ENCODE measurements around the gene SLC5A9.

SLC5A9 gene

GRCh38 chr1:48294656-48295055 lies 72.1 kb downstream of the SLC5A9 start:
- Histone ChIP-seq H4K20me1 (ENCODE audit: insufficient read depth, low read length) (no peaks in the 10 kb centered on the region), H3K79me2 (ENCODE audit: low read length) (no peaks in the 10 kb centered on the region), H3K4me2 (ENCODE audit: low read length) (no peak overlapping the region), H3K27ac (ENCODE audit: low read length) (no peak overlapping the region), H3K27me3 (ENCODE audit: low read depth, low read length) (no peaks in the 10 kb centered on the region), H3K9me3 (ENCODE audit: insufficient read depth, low read length) (no peaks in the 10 kb centered on the region), H3K36me3 (replicated peaks; ENCODE audit: low read depth, low read length) (no peaks in the 10 kb centered on the region), H3K9ac (ENCODE audit: low read length) (no peak overlapping the region), H3K4me3 (ENCODE audit: low read length) (no peak overlapping the region), H2AFZ (ENCODE audit: low read depth, low read length) (no peak overlapping the region), H3K4me1 (ENCODE audit: low read length) (no peaks in the 10 kb centered on the region)
- TF ChIP-seq EZH2phosphoT487 (IDR thresholded peaks at IDR 0.05; ENCODE audit: low read depth): no peak
- TF ChIP-seq CTCF (IDR thresholded peaks at IDR 0.05; ENCODE audit: low read depth, low read length): no peak

Measured in OCI-LY3 (cell line).